C4-2B (cell line): ENCODE measurements around the gene E2F6.

Experiments used
- H3K27ac ChIP-seq: fragments of 450-650 bp; 2 replicates; pipeline ENCODE4 v1.5.1; 2017
- CTCF ChIP-seq: fragments of 450-650 bp; conservative IDR thresholded peaks from 2 replicates; pipeline ENCODE4 v1.5.1; 2017; ENCODE audit warnings: mild to moderate bottlenecking
- ZFX ChIP-seq: fragments of 450-650 bp; IDR thresholded peaks from 2 replicates; pipeline ENCODE4 v1.6.1; 2017

E2F6 gene

GRCh38 chr2:11411768-11412448 lies 54.1 kb downstream of the E2F6 start:
- no peak for TF ChIP-seq ZFX
- peak; percentile 85 for TF ChIP-seq CTCF
- H3K27ac ChIP-seq, result no peak overlapping the region

DNA sequence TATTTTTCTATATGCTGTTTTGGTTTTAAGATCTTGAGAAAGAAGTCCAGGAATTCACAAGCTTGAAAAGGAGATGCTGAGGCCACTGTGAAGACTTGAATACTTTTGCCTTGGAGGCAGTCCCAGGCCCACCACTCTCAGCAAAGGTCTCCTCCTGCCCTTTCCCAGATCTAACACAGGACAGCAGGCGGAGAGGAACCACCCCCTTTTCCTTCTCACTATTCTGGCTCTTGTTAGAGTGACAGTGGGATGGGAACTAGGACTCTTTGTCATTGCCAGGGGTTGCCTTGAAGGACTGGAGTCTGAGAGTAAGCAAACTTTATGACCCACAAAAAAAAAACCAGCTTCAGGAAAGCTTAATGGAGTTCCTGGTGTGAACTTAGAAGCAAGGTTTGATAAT lies 54.7 kb downstream of the E2F6 start:
- H3K27ac ChIP-seq, result no peak overlapping the region

GRCh38 chr2:11410101-11410500 lies 55.9 kb downstream of the E2F6 start:
- TF ChIP-seq CTCF (no peak), ZFX (no peak)
- no peak overlapping the region for H3K27ac ChIP-seq

More for the DNA sequence above, 54.7 kb downstream of the E2F6 start:
- no peak for TF ChIP-seq CTCF
- TF ChIP-seq ZFX, result no peak

DNA sequence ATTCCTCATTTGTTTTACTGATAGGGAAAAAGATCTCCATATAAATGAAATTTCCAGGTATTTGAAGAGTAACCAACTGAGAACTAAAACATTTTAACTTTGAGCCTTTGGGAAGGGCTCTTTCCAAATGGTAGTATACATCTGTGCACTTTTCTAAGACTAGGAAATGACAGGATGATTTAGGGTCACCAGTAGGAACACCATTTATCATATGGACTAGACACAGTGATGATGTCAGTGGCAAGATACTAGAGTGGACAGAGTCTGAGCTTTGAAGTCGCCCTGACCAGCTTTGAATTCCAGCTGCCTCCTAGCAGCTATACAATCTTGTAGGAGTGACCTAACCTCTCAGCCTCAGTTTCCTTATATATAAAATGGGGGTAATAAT lies 56.4 kb downstream of the E2F6 start:
- TF ChIP-seq CTCF, result no peak
- no peak for TF ChIP-seq ZFX
- no peak overlapping the region for H3K27ac ChIP-seq

- H3K27ac ChIP-seq, result no peak overlapping the region
- no peak for TF ChIP-seq CTCF
- no peak for TF ChIP-seq ZFX
Observed at GRCh38 chr2:11408959-11409571, 56.9 kb downstream of the E2F6 start.

- no peak overlapping the region for H3K27ac ChIP-seq
- TF ChIP-seq ZFX, result no peak
- no peak for TF ChIP-seq CTCF
Observed at GRCh38 chr2:11407413-11407812, 58.5 kb downstream of the E2F6 start.

DNA sequence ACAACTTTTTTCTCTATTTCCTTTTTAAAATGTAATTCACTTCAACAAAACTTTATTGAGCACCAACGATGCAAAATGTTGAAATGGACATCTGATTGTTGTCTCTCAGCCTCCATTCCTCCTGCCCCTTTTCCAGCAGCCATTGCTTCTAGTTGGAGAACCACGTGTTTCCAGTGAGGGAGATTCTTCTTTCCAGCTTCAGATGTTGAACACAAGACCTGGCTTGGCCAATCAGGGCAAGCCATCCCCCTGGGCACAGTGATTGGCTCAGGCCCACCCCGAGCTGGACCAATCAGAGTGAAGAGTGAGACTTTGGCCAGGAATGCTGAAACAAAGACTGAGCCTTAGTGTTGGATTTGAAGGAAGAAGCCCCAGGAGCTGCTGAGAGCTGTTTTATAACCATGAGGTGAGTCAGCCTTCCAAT lies 59.0 kb downstream of the E2F6 start:
- no peak for TF ChIP-seq CTCF
- no peak for TF ChIP-seq ZFX
- no peak overlapping the region for H3K27ac ChIP-seq
